ENCODE measurements around the gene MYOZ2.

MYOZ2 gene

GRCh38 chr4:119209077-119209476 lies 73.4 kb downstream of the MYOZ2 start (continued):
- no peak for TF ChIP-seq ZNF610 (tag by site-specific recombination; IDR thresholded peaks at IDR 0.05; ENCODE audit: borderline replicate concordance)
- no peak for TF ChIP-seq ZNF404 (tag by site-specific recombination; IDR thresholded peaks at IDR 0.05)
- no peak for TF ChIP-seq SP2 (tag by site-specific recombination; IDR thresholded peaks at IDR 0.05)
- TF ChIP-seq ZBTB21 (tag by site-specific recombination; IDR thresholded peaks at IDR 0.05): peak; percentile 59; the same call in 1 of the 2 replicates
- TF ChIP-seq ZNF768 (tag by site-specific recombination; IDR thresholded peaks at IDR 0.05): no peak
- no peak for TF ChIP-seq YY1 (tag by site-specific recombination; IDR thresholded peaks at IDR 0.05)
- no peak for TF ChIP-seq ZNF529 (tag by site-specific recombination; IDR thresholded peaks at IDR 0.05; ENCODE audit: insufficient replicate concordance)
- TF ChIP-seq ZNF132 (tag by site-specific recombination; IDR thresholded peaks at IDR 0.05; ENCODE audit: borderline replicate concordance): no peak
- TF ChIP-seq ZFP41 (tag by site-specific recombination; IDR thresholded peaks at IDR 0.05; ENCODE audit: borderline replicate concordance): no peak
- TF ChIP-seq FEZF1 (tag by site-specific recombination; IDR thresholded peaks at IDR 0.05): no peak
- TF ChIP-seq ZNF76 (tag by site-specific recombination; IDR thresholded peaks at IDR 0.05; ENCODE audit: borderline replicate concordance, low read depth): no peak
- TF ChIP-seq INSM2 (tag by site-specific recombination; IDR thresholded peaks at IDR 0.05): no peak
- TF ChIP-seq ZNF362 (tag by site-specific recombination; IDR thresholded peaks at IDR 0.05): no peak
- no peak for TF ChIP-seq ZNF544 (tag by site-specific recombination; IDR thresholded peaks at IDR 0.05)
- TF ChIP-seq, protein P1, sequence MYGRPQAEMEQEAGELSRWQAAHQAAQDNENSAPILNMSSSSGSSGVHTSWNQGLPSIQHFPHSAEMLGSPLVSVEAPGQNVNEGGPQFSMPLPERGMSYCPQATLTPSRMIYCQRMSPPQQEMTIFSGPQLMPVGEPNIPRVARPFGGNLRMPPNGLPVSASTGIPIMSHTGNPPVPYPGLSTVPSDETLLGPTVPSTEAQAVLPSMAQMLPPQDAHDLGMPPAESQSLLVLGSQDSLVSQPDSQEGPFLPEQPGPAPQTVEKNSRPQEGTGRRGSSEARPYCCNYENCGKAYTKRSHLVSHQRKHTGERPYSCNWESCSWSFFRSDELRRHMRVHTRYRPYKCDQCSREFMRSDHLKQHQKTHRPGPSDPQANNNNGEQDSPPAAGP (tag by site-specific recombination; IDR thresholded peaks at IDR 0.05): 0 out of 2 replicates have a peak, but pooled peaks have one; percentile 24
- no peak for TF ChIP-seq ZFHX2 (tag by site-specific recombination; conservative IDR thresholded peaks at IDR 0.05)
- no peak for TF ChIP-seq ZNF623 (tag by site-specific recombination; IDR thresholded peaks at IDR 0.05)
- no peak for TF ChIP-seq ZNF266 (tag by site-specific recombination; IDR thresholded peaks at IDR 0.05; ENCODE audit: low read depth)
- TF ChIP-seq ZNF341 (tag by site-specific recombination; IDR thresholded peaks at IDR 0.05; ENCODE audit: low read depth): no peak
- no peak for TF ChIP-seq ZNF184 (tag by site-specific recombination; IDR thresholded peaks at IDR 0.05)
- no peak for TF ChIP-seq ZNF510 (tag by site-specific recombination; IDR thresholded peaks at IDR 0.05; ENCODE audit: insufficient replicate concordance)
- no peak for TF ChIP-seq ZNF677 (tag by site-specific recombination; IDR thresholded peaks at IDR 0.05)
- TF ChIP-seq, protein P2, sequence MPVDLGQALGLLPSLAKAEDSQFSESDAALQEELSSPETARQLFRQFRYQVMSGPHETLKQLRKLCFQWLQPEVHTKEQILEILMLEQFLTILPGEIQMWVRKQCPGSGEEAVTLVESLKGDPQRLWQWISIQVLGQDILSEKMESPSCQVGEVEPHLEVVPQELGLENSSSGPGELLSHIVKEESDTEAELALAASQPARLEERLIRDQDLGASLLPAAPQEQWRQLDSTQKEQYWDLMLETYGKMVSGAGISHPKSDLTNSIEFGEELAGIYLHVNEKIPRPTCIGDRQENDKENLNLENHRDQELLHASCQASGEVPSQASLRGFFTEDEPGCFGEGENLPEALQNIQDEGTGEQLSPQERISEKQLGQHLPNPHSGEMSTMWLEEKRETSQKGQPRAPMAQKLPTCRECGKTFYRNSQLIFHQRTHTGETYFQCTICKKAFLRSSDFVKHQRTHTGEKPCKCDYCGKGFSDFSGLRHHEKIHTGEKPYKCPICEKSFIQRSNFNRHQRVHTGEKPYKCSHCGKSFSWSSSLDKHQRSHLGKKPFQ (tag by site-specific recombination; IDR thresholded peaks at IDR 0.05): no peak
- TF ChIP-seq HOXD13 (CRISPR knock-in tag; IDR thresholded peaks at IDR 0.05; ENCODE audit: borderline replicate concordance): no peak
- TF ChIP-seq ZNF501 (tag by site-specific recombination; IDR thresholded peaks at IDR 0.05): no peak
- peak; percentile 91 for TF ChIP-seq PRDM1 (tag by site-specific recombination; IDR thresholded peaks at IDR 0.05)
- no peak for TF ChIP-seq ZNF214 (tag by site-specific recombination; IDR thresholded peaks at IDR 0.05; ENCODE audit: borderline replicate concordance)
- TF ChIP-seq PRDM2 (tag by site-specific recombination; IDR thresholded peaks at IDR 0.05; ENCODE audit: borderline replicate concordance): no peak
- no peak for TF ChIP-seq ZFP69B (tag by site-specific recombination; IDR thresholded peaks at IDR 0.05)
- no peak for TF ChIP-seq ZNF514 (tag by site-specific recombination; IDR thresholded peaks at IDR 0.05)
- TF ChIP-seq BCL11A (tag by site-specific recombination; IDR thresholded peaks at IDR 0.05; ENCODE audit: low read depth): no peak
